NCI-H187 treated with DMSO at 0.1 percent for 48 hours (cell line): ENCODE data around the gene RASSF7.

ENCODE experiments used
- DNase-seq: peaks from one replicate; lab custom pipeline; 2025; lab: John Stamatoyannopoulos, UW

RASSF7 gene

DNA sequence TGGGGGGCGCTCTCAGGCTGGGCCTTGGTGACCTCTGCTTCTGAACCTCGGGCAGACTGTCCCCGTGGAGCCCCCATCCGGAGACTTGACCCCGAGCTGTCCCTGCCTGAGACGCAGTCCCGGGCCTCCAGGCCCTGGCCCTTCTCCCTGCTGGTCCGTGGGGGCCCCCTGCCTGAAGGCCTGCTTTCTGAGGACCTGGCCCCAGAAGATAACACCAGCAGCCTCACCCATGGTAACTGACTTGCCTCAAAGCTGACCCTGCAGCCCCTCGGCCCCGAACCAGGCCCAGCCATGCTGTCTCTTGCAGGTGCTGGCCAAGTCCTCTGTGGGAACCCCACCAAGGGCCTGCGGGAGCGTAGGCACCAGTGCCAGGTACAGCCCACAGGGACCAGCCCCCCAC is 9.2 kb upstream of the RASSF7 start:
- DNase-seq, result no peak

DNA sequence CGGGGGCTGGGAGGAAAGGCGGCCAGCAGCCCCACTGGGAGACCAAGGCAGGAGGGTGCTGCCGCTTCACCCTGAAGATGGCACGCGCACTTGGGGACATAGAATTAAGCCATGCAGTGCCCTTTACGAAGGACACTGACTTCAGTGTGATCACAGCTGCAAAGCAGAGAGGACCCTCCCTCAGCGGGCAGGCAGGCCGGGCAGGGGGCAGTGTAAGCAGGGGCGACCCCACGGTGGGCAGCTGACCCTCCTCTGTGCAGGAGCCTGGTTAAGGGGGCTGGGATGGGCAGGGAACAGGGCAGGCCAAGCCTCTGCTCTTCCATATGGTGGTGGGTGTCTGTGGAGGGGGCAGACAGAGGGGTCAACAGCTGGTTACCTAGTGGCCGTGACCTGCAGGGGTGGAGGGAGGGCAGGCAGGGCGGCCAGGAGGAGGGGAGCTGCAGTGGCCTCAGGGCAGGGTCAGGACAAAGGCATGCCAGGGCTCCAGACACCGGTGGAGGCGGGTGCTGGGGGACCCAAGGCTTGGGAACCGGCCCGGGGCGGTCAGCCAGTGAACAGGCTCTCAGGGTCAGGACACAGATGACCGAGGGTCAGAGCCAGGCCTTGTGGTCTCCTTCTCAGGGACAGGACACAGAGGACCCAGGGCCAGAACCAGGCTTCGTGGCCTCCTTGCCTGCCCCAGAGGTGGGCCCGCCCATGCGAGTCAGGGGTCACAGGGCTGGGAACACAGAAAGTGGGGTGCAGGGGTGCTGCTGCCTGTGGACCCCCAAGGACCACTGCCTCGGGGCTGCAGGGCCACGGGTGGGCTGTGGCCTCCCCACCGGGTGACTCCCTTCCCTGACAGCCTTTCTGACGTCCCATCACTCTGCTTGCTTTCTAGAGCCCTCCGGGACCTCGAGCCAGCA is 7.4 kb upstream of the RASSF7 start:
- DNase-seq, result no peak

DNA sequence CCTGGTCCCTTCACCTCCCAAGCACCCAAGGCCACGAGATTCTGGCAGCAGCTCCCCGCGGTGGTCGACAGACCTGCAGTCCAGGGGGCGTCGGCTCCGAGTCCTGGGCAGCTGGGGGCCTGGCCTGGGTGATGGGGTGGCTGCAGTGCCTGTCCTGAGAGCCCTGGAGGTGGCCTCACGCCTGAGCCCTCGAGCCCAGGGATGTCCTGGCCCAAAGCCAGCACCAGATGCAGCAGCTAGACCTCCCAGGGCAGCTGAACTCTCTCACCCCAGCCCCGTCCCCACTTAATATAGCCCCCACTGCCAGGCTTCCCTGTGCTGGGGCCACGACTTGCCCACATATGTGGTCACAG is 6.8 kb upstream of the RASSF7 start:
- DNase-seq, result no peak

- DNase-seq, result no peak
Measured at GRCh38 chr11:554428-555226, 6.1 kb upstream of the RASSF7 start.

DNA sequence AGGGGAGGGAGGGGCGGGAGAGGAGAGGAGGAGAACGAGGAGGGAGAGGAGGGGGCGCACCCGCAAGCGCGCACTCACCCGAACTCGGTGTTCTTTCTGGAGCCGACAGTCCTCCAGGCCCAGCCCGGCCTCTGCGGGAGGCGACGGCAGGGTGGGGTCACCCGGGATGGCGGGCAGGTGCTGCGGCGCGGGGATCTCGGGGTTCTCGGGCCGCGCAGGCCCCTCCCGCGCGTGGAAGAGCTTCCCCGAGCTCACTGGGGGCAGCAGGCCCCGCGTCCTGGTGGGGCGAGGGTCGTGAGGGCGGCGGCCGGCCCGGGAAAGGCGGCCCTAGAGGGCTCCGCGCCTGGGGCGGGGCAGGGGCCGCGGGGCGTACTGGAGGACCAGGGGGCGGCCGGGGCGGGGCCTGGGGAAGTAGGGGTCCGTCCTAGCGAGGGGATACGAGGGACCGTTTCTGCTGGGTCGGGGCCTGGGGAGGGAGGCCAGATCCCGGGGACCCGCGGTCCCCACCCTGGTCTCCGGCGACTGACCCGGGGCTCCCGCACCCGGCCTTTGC is 5.5 kb upstream of the RASSF7 start:
- DNase-seq, result no peak

DNA sequence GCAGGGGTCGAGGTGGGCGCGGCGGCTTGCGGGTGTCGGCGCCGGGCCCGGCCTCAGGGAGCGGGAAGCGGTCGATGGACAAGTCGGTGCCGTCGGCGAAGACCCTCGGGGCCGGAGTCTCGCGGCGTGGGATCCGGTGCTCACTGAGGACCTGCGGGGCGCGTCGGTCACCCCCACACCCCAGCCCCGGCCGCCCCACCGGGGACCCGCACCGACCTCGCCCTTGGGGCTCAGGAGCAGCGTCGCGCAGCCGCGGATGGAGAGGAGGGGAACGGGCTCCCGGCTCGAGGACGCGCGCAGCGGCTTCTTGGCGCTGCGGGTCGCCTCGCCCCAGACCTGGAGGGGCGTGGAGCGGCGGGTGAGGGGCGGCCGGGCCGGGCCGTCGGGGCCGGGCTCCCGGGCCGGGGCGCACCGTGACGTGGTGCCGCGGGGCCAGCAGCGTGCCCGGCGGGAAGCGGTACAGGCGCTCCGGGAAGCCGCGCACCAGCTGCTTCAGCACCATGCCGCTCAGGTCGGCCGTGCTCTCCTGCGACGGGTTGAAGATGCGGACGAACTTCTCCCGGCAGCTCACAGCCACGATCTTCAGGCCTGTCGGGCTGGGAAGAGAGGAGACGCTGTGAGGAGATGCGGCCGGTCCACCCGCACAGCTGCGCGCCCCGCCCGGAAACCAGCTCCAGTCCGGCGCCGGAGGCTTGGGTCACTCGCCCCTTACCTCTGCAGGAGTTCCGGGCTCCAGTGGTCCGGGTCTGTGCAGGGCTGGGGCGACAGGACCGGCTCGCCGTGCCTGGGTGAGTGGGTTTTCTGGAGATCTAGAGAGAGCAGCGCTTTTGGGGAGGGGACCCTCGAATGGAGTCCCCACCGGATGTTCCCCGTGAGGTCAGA is 4.7 kb upstream of the RASSF7 start:
- no peak for DNase-seq

DNA sequence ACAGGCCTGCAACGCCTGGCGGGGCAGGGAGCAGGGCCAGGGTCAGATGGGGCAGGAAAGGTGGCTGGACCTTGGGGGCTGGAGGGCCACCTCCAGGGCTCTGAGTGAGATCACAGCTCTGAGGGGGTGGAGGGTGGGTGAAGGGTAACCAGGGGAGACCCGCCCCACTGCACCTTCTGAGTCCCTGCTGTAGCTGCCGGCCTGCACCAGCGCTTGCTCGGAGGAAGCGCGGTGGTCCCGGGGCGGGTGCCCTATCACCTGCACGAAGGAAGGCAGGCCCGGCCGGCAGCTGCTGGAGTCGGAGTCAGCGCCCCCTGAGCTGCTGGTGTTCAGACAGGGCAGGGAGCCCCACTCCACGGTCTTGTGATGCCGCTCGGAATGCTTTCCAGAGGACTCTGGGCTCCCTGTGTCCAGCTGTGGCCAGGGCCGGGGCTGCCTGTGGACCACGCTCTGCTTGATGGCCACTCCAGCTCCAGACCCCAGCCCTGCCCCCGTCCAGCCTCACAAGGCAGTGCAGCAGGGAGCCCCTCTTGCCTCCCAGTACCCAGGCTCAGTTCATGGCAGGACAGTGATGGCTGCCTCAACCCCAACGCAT is 4.0 kb upstream of the RASSF7 start:
- no peak for DNase-seq

DNA sequence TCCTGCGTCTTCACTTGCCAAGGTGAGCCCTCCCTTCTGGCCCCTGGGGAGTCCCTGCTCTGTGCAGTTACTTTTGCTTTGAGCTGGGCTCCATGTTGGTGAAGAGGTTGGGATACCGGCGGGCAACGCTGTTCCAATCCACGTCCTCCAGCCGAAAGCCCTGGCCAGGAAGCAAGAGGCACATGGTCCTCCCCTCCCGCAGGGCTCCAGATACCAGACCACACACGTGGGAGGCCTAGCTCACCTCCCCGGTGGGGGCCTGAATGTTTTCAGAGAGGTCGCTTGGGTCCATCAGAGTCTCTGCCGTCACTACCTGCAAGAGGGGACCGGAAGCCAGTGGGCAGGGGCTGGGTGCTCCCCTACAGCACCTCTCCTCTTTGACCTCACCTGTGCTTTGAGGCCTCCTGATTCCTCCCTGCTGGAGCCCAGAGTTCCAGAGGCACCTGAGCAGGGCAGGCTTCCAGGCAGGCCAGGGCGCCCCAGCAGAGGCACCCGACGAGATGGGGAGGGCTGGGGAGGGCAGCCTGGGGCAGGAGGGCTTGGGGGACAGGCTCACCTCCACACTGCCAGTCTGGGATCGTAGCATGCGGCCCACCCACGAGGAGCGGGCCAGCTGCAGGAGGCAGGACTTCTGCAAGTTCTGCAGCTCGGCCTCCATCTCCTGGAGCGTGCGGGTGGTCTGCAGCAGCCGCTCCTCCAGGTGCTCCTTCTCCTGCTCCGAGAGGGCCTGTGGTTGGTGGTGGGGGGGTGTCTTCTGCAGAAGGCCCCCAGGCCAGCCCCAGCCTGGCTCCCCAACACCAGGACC is 3.2 kb upstream of the RASSF7 start:
- DNase-seq, result no peak

DNA sequence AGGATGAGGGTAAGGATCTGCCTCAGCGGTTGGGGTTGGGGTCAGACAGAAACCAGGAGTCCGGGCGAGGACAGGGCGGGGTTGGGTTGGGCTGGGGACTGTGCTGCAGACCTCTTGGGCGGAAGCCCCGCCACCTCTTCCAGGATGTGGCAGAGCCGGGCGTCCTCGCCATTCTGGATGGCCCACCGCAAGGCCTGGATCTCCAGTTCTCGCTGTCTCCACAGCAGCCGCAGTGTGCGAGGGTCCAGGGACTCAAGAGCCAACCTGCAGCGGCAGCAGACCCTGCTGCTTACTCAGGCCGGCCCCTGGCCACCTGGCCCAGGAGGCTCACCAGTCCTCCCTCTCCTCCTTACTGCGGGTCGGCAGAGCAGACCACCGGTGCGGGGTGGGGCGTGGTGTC is 2.3 kb upstream of the RASSF7 start:
- DNase-seq, result no peak

- DNase-seq, result no peak
Measured at GRCh38 chr11:559020-559620, 1.6 kb upstream of the RASSF7 start.

DNA sequence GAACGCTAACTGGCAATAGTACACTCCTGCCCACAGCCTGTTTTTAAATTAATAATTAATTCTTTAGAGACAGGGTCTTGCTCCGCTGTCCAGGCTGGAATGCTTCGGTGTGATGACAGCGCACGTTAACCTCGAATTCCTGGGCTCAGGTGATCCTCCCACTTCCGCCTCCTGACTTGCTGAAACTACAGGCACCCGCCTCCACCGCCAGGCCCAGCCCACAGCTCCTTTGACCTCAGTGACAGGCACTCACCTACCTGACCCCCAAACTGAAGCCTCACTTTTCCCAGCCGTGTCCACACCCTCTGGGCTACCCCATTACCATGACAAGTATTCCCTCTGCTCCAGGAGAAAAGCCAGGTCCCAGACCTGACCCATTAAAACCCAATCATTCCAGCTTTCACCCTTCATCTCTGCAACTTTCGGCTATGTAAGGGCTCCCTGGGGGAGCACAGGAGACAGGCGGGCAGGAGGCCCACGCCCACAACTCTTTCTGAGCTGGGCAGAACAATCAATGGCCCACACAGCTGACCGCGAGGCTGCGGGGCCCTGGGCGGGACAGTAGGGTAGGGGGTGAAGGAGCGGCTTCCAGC is 962 bp upstream of the RASSF7 start:
- no peak for DNase-seq

- DNase-seq, result no peak
Measured at GRCh38 chr11:561148-562003, 606 bp downstream of the RASSF7 start.

DNA sequence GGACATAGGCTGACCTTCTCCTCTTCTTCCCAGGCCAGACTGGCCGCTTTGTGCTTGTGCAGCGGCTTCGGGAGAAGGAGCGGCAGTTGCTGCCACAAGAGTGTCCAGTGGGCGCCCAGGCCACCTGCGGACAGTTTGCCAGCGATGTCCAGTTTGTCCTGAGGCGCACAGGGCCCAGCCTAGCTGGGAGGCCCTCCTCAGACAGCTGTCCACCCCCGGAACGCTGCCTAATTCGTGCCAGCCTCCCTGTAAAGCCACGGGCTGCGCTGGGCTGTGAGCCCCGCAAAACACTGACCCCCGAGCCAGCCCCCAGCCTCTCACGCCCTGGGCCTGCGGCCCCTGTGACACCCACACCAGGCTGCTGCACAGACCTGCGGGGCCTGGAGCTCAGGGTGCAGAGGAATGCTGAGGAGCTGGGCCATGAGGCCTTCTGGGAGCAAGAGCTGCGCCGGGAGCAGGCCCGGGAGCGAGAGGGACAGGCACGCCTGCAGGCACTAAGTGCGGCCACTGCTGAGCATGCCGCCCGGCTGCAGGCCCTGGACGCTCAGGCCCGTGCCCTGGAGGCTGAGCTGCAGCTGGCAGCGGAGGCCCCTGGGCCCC is 1.4 kb downstream of the RASSF7 start:
- no peak for DNase-seq

DNA sequence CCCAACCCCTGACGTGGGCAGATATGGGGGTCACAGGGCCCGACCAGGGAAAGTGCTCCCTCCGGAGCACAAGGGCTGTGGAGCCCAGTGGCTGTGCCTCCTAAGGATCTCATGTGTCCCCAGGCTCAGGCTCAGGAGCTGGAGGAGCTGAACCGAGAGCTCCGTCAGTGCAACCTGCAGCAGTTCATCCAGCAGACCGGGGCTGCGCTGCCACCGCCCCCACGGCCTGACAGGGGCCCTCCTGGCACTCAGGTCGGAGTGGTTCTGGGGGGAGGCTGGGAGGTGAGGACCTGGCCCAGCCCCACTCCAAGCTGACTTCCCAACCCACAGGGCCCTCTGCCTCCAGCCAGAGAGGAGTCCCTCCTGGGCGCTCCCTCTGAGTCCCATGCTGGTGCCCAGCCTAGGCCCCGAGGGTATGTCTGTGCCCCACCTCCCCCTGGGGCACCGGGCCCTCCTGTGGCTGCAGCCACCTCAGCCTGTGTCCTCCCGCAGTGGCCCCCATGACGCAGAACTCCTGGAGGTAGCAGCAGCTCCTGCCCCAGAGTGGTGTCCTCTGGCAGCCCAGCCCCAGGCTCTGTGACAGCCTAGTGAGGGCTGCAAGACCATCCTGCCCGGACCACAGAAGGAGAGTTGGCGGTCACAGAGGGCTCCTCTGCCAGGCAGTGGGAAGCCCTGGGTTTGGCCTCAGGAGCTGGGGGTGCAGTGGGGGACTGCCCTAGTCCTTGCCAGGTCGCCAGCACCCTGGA is 2.5 kb downstream of the RASSF7 start:
- DNase-seq, result no peak

- DNase-seq, result no peak
Measured at GRCh38 chr11:563812-564578, 3.2 kb downstream of the RASSF7 start.

DNA sequence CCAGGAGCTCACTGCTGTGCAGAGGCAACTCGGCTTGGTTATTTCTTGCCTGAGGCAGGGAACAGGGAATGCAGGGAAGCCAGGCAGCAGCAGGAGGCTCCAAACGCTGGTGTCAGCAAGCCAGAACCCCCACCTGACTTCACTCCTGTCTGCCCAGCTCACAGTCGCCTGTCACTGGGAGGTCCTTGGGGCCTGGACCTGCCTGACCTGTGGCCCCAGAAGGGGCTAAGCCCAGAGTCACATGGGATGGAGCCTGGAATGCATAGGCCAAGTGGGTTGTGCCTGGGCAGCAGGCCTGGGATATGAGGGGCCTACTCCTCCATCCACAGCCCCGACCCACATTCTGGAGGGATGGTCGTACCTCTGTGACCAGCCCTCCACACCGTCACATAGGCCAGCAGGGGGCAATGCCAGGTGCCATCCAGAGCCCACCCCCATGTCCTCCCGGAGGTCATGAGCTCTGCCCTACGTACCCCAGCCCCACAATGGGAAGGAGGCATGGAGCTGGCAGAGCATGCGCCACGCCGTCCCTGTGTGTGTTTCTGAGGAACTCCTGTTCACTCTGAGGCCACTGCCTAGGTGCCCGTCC is 5.2 kb downstream of the RASSF7 start:
- DNase-seq, result no peak
